SU-DHL-6 (cell line): ENCODE data around the gene GAMT.

Source experiments
- H2AFZ ChIP-seq: fragments of 200-600 bp; sonication (generic); 2 replicates; pipeline ENCODE4 v1.6.1; 2014; ENCODE audit warnings: low read depth, mild to moderate bottlenecking, moderate library complexity, mixed read lengths, antibody characterized with exemption, low read length; ENCODE audit not compliant: severe bottlenecking
- H3F3A ChIP-seq: fragments of 200-600 bp; shearing (Covaris generic); 2 replicates; pipeline ENCODE4 v1.6.0; 2016; ENCODE audit warnings: antibody characterized with exemption, mild to moderate bottlenecking; ENCODE audit not compliant: insufficient read depth
- H3K27ac ChIP-seq: fragments of 200-600 bp; sonication (generic); 2 replicates; pipeline ENCODE4 v1.5.1; 2016; ENCODE audit warnings: low read depth, mild to moderate bottlenecking, low read length, moderate library complexity, mixed read lengths
- H3K27me3 ChIP-seq: fragments of 200-600 bp; sonication (generic), shearing (Covaris generic); 2 replicates; pipeline ENCODE4 v1.6.0; 2014; ENCODE audit warnings: mild to moderate bottlenecking, low read length
- H3K36me3 ChIP-seq: fragments of 200-600 bp; sonication (generic); 2 replicates; pipeline ENCODE4 v1.6.1; 2014; ENCODE audit warnings: mild to moderate bottlenecking, low read length, mixed read lengths
- H3K4me2 ChIP-seq: fragments of 300-600, 200-600 bp; shearing (Covaris generic), sonication (generic); 2 replicates; pipeline ENCODE4 v1.6.0; 2014; ENCODE audit warnings: low read length, low read depth, mild to moderate bottlenecking; ENCODE audit not compliant: poor library complexity, severe bottlenecking
- H3K4me3 ChIP-seq: fragments of 200-600 bp; sonication (generic); 2 replicates; pipeline ENCODE4 v1.5.1; 2014; ENCODE audit warnings: antibody characterized with exemption, low read length, mild to moderate bottlenecking, mixed read lengths; ENCODE audit not compliant: insufficient read depth, poor library complexity, severe bottlenecking
- H3K79me2 ChIP-seq: fragments of 200-600 bp; sonication (generic); 2 replicates; pipeline ENCODE4 v1.6.1; 2014; ENCODE audit warnings: mild to moderate bottlenecking, low read length, moderate library complexity; ENCODE audit not compliant: insufficient read depth
- H3K9ac ChIP-seq: fragments of 200-600 bp; sonication (generic); 2 replicates; pipeline ENCODE4 v1.7.0; 2014; ENCODE audit warnings: mild to moderate bottlenecking, low read length
- H3K9me2 ChIP-seq: fragments of 200-600 bp; sonication (generic); replicated peaks from 2 replicates; pipeline ENCODE4 v1.6.1; 2014; ENCODE audit warnings: low read length; ENCODE audit not compliant: insufficient read depth
- H3K9me3 ChIP-seq: fragments of 200-600 bp; sonication (generic); 2 replicates; pipeline ENCODE4 v1.6.1; 2014; ENCODE audit warnings: low read length, mixed read lengths; ENCODE audit not compliant: insufficient read depth
- H4K20me1 ChIP-seq: fragments of 200-600 bp; sonication (generic); 2 replicates; pipeline ENCODE4 v1.6.1; 2014; ENCODE audit warnings: low read depth, mild to moderate bottlenecking, antibody characterized with exemption, low read length, moderate library complexity, mixed read lengths
- EZH2phosphoT487 ChIP-seq: fragments of 200-600 bp; sonication (generic), shearing (Covaris generic); conservative IDR thresholded peaks from 2 replicates; pipeline ENCODE4 v1.6.1; 2018; ENCODE audit warnings: mild to moderate bottlenecking, antibody characterized with exemption, low read length, moderate library complexity, mixed read lengths
- TF ChIP-seq, protein P1 (sequence below): fragments of 200-600 bp; sonication (generic); IDR thresholded peaks from one replicate; pipeline ENCODE4 v1.5.1; 2017; ENCODE audit warnings: antibody characterized with exemption, mild to moderate bottlenecking, low read length, moderate library complexity; ENCODE audit not compliant: insufficient read depth, poor library complexity, severe bottlenecking

The GAMT gene

DNA sequence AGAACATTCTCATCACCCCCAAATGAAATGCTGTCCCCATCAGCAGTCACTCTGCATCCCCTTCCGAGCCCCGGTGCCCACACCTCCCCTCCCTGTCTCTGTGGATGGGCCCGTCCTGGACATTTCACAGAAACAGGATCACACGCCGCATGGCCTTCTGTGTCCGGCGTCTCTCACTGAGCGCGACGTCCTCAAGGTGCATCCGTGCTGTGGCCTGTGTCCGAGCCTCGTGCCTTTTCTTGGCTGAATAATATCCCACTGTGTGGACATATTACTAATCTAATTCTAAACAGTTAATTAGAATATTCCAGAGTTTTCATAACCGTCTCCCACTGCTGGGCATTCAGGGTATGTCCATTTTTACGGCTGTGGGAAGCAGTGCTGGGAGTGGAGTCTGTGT is 8.9 kb downstream of the GAMT start:
- Histone ChIP-seq H3K79me2 (no peaks in the 10 kb centered on the region), H3K9ac (no peak overlapping the region), H3F3A (no peaks in the 10 kb centered on the region), H3K4me2 (no peak overlapping the region), H2AFZ (no peak overlapping the region), H3K27me3 (no peaks in the 10 kb centered on the region), H3K9me3 (no peaks in the 10 kb centered on the region), H3K36me3 (no peaks in the 10 kb centered on the region), H4K20me1 (no peaks in the 10 kb centered on the region), H3K9me2 (no peaks in the 10 kb centered on the region), H3K4me3 (no peak overlapping the region), H3K27ac (no peak overlapping the region)
- TF ChIP-seq, protein P1, sequence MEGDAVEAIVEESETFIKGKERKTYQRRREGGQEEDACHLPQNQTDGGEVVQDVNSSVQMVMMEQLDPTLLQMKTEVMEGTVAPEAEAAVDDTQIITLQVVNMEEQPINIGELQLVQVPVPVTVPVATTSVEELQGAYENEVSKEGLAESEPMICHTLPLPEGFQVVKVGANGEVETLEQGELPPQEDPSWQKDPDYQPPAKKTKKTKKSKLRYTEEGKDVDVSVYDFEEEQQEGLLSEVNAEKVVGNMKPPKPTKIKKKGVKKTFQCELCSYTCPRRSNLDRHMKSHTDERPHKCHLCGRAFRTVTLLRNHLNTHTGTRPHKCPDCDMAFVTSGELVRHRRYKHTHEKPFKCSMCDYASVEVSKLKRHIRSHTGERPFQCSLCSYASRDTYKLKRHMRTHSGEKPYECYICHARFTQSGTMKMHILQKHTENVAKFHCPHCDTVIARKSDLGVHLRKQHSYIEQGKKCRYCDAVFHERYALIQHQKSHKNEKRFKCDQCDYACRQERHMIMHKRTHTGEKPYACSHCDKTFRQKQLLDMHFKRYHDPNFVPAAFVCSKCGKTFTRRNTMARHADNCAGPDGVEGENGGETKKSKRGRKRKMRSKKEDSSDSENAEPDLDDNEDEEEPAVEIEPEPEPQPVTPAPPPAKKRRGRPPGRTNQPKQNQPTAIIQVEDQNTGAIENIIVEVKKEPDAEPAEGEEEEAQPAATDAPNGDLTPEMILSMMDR, result no peak

DNA sequence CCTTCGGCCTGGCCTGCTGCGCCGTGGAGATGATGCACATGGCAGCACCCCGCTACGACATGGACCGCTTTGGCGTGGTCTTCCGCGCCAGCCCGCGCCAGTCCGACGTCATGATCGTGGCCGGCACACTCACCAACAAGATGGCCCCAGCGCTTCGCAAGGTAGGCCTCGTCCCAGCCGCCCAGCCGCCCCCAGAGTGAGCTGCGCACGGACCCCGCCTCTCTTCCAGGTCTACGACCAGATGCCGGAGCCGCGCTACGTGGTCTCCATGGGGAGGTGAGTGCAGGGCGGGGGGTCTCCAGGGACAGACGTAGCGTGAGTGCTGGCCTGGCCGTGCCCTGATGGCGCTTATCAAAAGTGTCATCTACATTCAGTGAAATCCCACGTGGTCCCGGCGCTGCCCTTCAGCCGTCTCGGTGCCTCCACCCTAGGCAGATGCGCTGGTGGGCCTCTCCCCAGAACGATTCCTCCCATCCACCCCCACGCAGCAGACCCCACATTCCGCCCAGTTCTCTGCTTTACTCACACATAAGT is 10.4 kb downstream of the GAMT start:
- Histone ChIP-seq H3K27ac (no peak overlapping the region), H3K36me3 (no peaks in the 10 kb centered on the region), H3K9me2 (no peaks in the 10 kb centered on the region), H4K20me1 (no peaks in the 10 kb centered on the region), H2AFZ (no peak overlapping the region), H3K4me2 (no peak overlapping the region), H3K9ac (no peak overlapping the region), H3K9me3 (no peaks in the 10 kb centered on the region), H3K27me3 (no peaks in the 10 kb centered on the region), H3K4me3 (no peak overlapping the region), H3F3A (no peaks in the 10 kb centered on the region), H3K79me2 (0 out of 2 replicates have a peak, but pooled peaks cover 3% of the 10 kb centered on the region)
- TF ChIP-seq, protein P1, result no peak
- no peak for TF ChIP-seq EZH2phosphoT487

DNA sequence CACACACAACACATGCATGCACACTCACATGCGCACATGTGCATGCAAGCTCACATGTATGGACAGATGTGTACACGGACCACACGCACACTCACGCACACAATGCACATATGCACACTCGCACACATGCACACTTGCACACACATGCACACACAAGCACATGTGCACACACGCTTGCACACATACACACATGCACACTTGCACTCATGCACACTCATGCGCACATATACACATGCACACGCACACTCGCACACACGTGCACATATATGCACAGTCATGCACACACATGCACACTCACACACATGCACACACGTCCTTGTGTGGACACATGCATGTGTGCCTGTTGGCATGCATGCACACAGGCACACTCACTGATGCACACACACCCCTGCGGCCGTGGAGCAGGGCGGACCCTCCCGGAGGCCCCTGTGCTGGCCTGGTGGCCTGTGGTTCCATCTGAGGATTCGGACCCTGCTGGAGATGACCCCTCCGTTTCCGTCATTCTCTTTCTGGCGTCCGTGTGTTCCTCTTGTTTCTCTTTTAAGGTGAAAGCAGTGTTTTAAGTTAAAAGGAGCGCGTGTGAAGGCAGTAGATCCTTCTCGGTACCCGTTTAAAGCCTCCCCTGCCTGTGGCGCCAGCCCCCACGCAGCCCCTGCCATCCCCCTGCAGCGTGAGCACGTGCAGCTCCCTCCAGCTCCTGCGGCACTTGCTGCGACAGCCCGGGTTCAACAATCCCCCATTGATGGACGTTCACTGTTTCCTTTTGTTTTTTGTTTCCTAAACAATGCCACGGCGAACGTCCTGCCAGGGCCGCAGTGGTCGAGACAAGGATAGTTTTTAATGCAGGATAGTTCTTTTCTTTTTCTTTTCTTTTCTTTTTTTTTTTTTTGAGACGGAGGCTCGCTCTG is 12.1 kb downstream of the GAMT start:
- no peaks in the 10 kb centered on the region for H4K20me1 ChIP-seq
- peaks cover 8% of the 10 kb centered on the region for H3K79me2 ChIP-seq
- H3K4me3 ChIP-seq, result no peak overlapping the region
- TF ChIP-seq, protein P1, result no peak
- TF ChIP-seq EZH2phosphoT487, result no peak
- H3K9ac ChIP-seq, result no peak overlapping the region
- no peaks in the 10 kb centered on the region for H3K9me2 ChIP-seq
- no peaks in the 10 kb centered on the region for H3K36me3 ChIP-seq
- no peak overlapping the region for H2AFZ ChIP-seq
- no peaks in the 10 kb centered on the region for H3K9me3 ChIP-seq
- H3K27me3 ChIP-seq, result no peaks in the 10 kb centered on the region
- H3F3A ChIP-seq, result no peaks in the 10 kb centered on the region
- H3K4me2 ChIP-seq, result no peak overlapping the region
- no peak overlapping the region for H3K27ac ChIP-seq
